Parathyroid adenoma (tissue), 2 donors: ENCODE measurements around the gene PDLIM3.

Experiments
- H2AFZ ChIP-seq: fragments of 300-600 bp; sonication (generic); one replicate; pipeline ENCODE4 v1.7.0; 2017; ENCODE audit warnings: antibody characterized with exemption, mild to moderate bottlenecking
- H3K27ac ChIP-seq: fragments of 300-600 bp; sonication (generic); one replicate; pipeline ENCODE4 v1.7.0; 2017
- H3K27me3 ChIP-seq: fragments of 300-600 bp; sonication (generic); one replicate; pipeline ENCODE4 v1.7.0; 2017; ENCODE audit warnings: low read length; ENCODE audit not compliant: control insufficient read depth, insufficient read depth
- H3K36me3 ChIP-seq: fragments of 300-600 bp; sonication (generic); one replicate; pipeline ENCODE4 v1.7.0; 2017; ENCODE audit warnings: low read length; ENCODE audit not compliant: control insufficient read depth, insufficient read depth
- H3K4me1 ChIP-seq: fragments of 300-600 bp; sonication (generic); one replicate; pipeline ENCODE4 v1.7.0; 2017; ENCODE audit warnings: control low read depth
- H3K4me2 ChIP-seq: fragments of 300-600 bp; sonication (generic); one replicate; pipeline ENCODE4 v1.7.0; 2017; ENCODE audit warnings: low read length
- H3K4me3 ChIP-seq: fragments of 300-600 bp; sonication (generic); one replicate; pipeline ENCODE4 v1.7.0; 2017; ENCODE audit warnings: low read depth, low read length
- H3K79me2 ChIP-seq: fragments of 300-600 bp; sonication (generic); one replicate; pipeline ENCODE4 v1.7.0; 2017; ENCODE audit warnings: control low read depth
- H3K9ac ChIP-seq: fragments of 300-600 bp; sonication (generic); one replicate; pipeline ENCODE4 v1.7.0; 2017; ENCODE audit warnings: mild to moderate bottlenecking
- H3K9me3 ChIP-seq: fragments of 300-600 bp; sonication (generic); one replicate; pipeline ENCODE4 v1.7.0; 2017; ENCODE audit warnings: low read length; ENCODE audit not compliant: control insufficient read depth
- TF ChIP-seq, protein P1 (sequence below): fragments of 300-600 bp; sonication (generic); IDR thresholded peaks from one replicate; pipeline ENCODE4 v1.7.0; 2017; ENCODE audit warnings: antibody characterized with exemption, mild to moderate bottlenecking
- donor health status: primary hyperparathyroidism.

The PDLIM3 gene

DNA sequence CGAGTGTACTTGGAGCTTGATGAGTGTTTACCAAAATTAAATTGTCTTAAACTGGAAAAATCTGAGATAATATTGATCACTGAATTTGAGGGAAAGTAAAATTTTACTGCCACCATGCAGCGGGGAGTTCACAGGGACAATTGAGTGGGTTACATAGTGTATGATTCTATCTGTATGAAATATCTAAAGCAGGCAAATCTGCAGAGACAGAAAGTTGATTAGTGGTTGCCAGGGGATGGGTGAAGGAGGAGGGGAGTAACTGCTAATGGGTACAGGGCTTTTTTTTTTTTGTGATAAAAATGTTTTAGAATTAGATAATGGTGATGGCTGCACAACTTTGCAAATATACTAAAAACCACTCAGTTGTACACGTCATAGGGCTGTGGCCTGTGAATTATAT, 35.4 kb upstream of the PDLIM3 start:
- Histone ChIP-seq H3K4me2 (no peak overlapping the region), H2AFZ (no peak overlapping the region), H3K79me2 (no peaks in the 10 kb centered on the region), H3K4me1 (peaks cover 4% of the 10 kb centered on the region), H3K27me3 (no peaks in the 10 kb centered on the region), H3K36me3 (no peaks in the 10 kb centered on the region), H3K4me3 (no peak overlapping the region), H3K9me3 (no peaks in the 10 kb centered on the region), H3K27ac (no peak overlapping the region), H3K9ac (no peak overlapping the region)
- TF ChIP-seq, protein P1, sequence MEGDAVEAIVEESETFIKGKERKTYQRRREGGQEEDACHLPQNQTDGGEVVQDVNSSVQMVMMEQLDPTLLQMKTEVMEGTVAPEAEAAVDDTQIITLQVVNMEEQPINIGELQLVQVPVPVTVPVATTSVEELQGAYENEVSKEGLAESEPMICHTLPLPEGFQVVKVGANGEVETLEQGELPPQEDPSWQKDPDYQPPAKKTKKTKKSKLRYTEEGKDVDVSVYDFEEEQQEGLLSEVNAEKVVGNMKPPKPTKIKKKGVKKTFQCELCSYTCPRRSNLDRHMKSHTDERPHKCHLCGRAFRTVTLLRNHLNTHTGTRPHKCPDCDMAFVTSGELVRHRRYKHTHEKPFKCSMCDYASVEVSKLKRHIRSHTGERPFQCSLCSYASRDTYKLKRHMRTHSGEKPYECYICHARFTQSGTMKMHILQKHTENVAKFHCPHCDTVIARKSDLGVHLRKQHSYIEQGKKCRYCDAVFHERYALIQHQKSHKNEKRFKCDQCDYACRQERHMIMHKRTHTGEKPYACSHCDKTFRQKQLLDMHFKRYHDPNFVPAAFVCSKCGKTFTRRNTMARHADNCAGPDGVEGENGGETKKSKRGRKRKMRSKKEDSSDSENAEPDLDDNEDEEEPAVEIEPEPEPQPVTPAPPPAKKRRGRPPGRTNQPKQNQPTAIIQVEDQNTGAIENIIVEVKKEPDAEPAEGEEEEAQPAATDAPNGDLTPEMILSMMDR, result no peak

GRCh38 chr4:185567381-185568376, 32.4 kb upstream of the PDLIM3 start:
- H3K79me2 ChIP-seq, result no peaks in the 10 kb centered on the region
- H3K27ac ChIP-seq, result peak overlapping the region; percentile 59
- H3K4me2 ChIP-seq, result no peak overlapping the region
- TF ChIP-seq, protein P1, result no peak
- H3K4me3 ChIP-seq, result no peak overlapping the region
- H3K9ac ChIP-seq, result no peak overlapping the region
- no peaks in the 10 kb centered on the region for H3K36me3 ChIP-seq
- no peaks in the 10 kb centered on the region for H3K4me1 ChIP-seq
- no peaks in the 10 kb centered on the region for H3K9me3 ChIP-seq
- no peak overlapping the region for H2AFZ ChIP-seq
- H3K27me3 ChIP-seq, result no peaks in the 10 kb centered on the region

DNA sequence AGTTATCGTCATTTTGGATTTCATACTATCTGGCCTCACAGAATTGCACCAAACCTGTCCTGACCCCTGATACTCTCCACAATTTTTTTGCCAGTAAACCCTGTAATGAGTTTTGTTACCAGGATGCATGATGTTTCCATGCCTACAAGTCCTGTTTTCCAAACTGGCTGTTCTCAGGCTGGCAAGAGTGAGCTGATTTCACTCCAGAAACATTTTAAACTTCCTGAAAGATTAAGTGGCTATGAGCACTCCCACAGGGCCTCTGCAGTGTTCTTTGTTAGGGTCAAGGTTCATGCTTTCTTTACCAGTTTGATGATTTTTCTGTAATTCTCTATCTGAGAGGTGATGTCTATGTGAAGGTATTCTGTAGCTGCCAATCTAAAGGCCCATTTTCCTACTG, 31.7 kb upstream of the PDLIM3 start:
- no peaks in the 10 kb centered on the region for H3K4me1 ChIP-seq
- no peak overlapping the region for H3K4me2 ChIP-seq
- TF ChIP-seq, protein P1, result no peak

DNA sequence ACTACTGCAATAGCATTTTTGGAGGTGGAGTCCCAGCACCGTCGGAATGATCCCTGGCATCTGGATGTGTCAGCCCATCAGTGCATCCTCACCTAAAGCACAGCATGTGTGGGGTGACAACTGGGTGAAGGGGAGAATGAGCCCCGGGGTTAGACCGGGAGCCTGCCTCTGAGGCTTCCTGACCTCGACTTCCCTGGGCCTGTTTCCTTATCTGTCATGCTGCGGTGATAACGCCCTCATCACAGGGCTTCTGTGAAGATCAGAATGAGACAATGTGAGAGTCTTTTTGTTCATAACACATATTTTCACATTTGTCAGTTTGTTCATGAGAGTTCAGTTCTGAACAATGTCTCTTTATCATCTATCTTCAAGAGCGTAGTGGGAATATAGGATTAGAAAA, 31.1 kb upstream of the PDLIM3 start:
- TF ChIP-seq, protein P1, result no peak
- Histone ChIP-seq H3K9ac (no peak overlapping the region), H3K4me1 (no peaks in the 10 kb centered on the region), H3K27me3 (no peaks in the 10 kb centered on the region), H3K79me2 (no peaks in the 10 kb centered on the region), H3K36me3 (no peaks in the 10 kb centered on the region), H3K4me2 (no peak overlapping the region), H3K4me3 (no peak overlapping the region), H3K27ac (peak overlapping the region; percentile 59), H2AFZ (peak overlapping the region; percentile 38), H3K9me3 (no peaks in the 10 kb centered on the region)

More for the DNA sequence above, 31.7 kb upstream of the PDLIM3 start:
- Histone ChIP-seq H3K27ac (peak overlapping the region; percentile 59), H3K4me3 (no peak overlapping the region), H3K36me3 (no peaks in the 10 kb centered on the region), H3K79me2 (no peaks in the 10 kb centered on the region), H3K9me3 (no peaks in the 10 kb centered on the region), H3K9ac (no peak overlapping the region), H2AFZ (no peak overlapping the region), H3K27me3 (no peaks in the 10 kb centered on the region)
